HepG2 (cell line): ENCODE measurements around the gene DPP6. TPM values are rescaled to one million over a fixed set of nuclear protein-coding genes. Genes with fewer than 3 reads are reported as not detected.

Source experiments
- ATAC-seq: fragments of 200-7000 bp; cut with Tn5 transposase; 3 replicates; pipeline ENCODE4 v1.9.1; 2020; ENCODE audit warnings: mild to moderate bottlenecking, moderate library complexity
- BruUV-seq: library from RNA; stranded (reverse); fragments of 400-500 nt; replicated peaks from 2 replicates; lab custom pipeline; 2021; lab: Mats Ljungman, UMichigan
- CTCF ChIA-PET: fragments of 300-600 bp; formaldehyde crosslinking; extraction: SDS; loops from one replicate; lab custom pipeline; 2021; ENCODE audit warnings: low total read pairs, inconsistent platforms, low intra/inter-chr PET ratio; lab: Yijun Ruan, JAX
- POLR2A ChIA-PET: fragments of 350-600 bp; sonication (Branson Sonifier 250); formaldehyde crosslinking; loops from one replicate; lab custom pipeline; 2020; ENCODE audit warnings: antibody characterized with exemption, inconsistent platforms; lab: Yijun Ruan, JAX
- DNase-seq: peaks from one replicate; pipeline ENCODE4 v3.0.0-alpha.2; 2015; ENCODE audit warnings: low spot score
- FAIRE-seq: peaks from 3 replicates; lab custom pipeline; 2011; peaks lifted over from hg19 to GRCh38; lab: Jason Lieb, UNC
- H2AFZ ChIP-seq: one replicate; pipeline ENCODE4 v1.6.1; 2011; ENCODE audit warnings: low read length, inconsistent platforms
- H3K27ac ChIP-seq: fragments of 300-600 bp; 3 replicates; pipeline ENCODE4 v1.8.0; 2011; ENCODE audit warnings: mixed run types, mild to moderate bottlenecking, mixed read lengths, low read length, inconsistent platforms; ENCODE audit not compliant: insufficient read depth; ENCODE audit errors: extremely low read length
- H3K27me3 ChIP-seq, 2 experiments: fragments of 200-600 bp in 1 of 2; 2 replicates in 1 of 2; 3 replicates in 1 of 2; pipeline versions ENCODE4 v1.6.0 to v1.8.0; 2011; ENCODE audit warnings: low read length in 2 of 2, mild to moderate bottlenecking in 2 of 2, moderate library complexity in 2 of 2, inconsistent platforms in 1 of 2; ENCODE audit not compliant: insufficient read depth in 2 of 2, control insufficient read depth in 1 of 2
- H3K36me3 ChIP-seq, 2 experiments: fragments of 200-600 bp in 1 of 2; replicated peaks in 1 of 2; 2 replicates in 1 of 2; 3 replicates in 1 of 2; pipeline versions ENCODE4 v1.5.1 to v1.8.0; 2011; ENCODE audit warnings: low read length in 2 of 2, inconsistent platforms in 1 of 2; ENCODE audit not compliant: insufficient read depth in 2 of 2, control insufficient read depth in 1 of 2
- H3K4me1 ChIP-seq: 2 replicates; pipeline ENCODE4 v1.5.1; 2012; ENCODE audit warnings: low read length, inconsistent platforms; ENCODE audit not compliant: insufficient read depth
- H3K4me2 ChIP-seq: 2 replicates; pipeline ENCODE4 v1.6.0; 2011; ENCODE audit warnings: low read depth, low read length, inconsistent platforms
- H3K4me3 ChIP-seq, 3 experiments: fragments of 200-600 bp in 1 of 3; sonication (generic), shearing (Covaris generic) in 1 of 3; replicated peaks in 1 of 3; 2 replicates each; pipeline ENCODE4 v1.5.1; 2011 to 2016; ENCODE audit warnings: low read length in 3 of 3, inconsistent platforms in 2 of 3, low read depth in 2 of 3, mild to moderate bottlenecking in 2 of 3, control low read depth in 1 of 3, mixed read lengths in 1 of 3; ENCODE audit not compliant: insufficient read depth in 1 of 3
- H3K79me2 ChIP-seq: one replicate; pipeline ENCODE4 v1.6.1; 2011; ENCODE audit warnings: low read length, inconsistent platforms; ENCODE audit not compliant: insufficient read depth
- H3K9ac ChIP-seq: 2 replicates; pipeline ENCODE4 v1.6.0; 2011; ENCODE audit warnings: mild to moderate bottlenecking, low read depth, low read length, inconsistent platforms; ENCODE audit not compliant: insufficient read depth
- H3K9me3 ChIP-seq: 2 replicates; pipeline ENCODE4 v1.5.1; 2012; ENCODE audit warnings: mild to moderate bottlenecking, low read length
- H4K20me1 ChIP-seq: 2 replicates; pipeline ENCODE4 v1.6.0; 2011; ENCODE audit warnings: inconsistent platforms, mild to moderate bottlenecking, low read length, moderate library complexity; ENCODE audit not compliant: insufficient read depth
- ETS1 ChIP-seq: sonication (generic); formaldehyde crosslinking; IDR thresholded peaks from 2 replicates; pipeline ENCODE4 v1.4.0; 2020; ENCODE audit warnings: missing genetic modification reagents
- FOXP4 ChIP-seq: sonication (generic); formaldehyde crosslinking; IDR thresholded peaks from 2 replicates; pipeline ENCODE4 v1.4.0; 2020; ENCODE audit warnings: missing genetic modification reagents
- GPBP1L1 ChIP-seq: sonication (generic); formaldehyde crosslinking; IDR thresholded peaks from 2 replicates; pipeline ENCODE4 v1.5.0; 2020; ENCODE audit warnings: mild to moderate bottlenecking, missing genetic modification reagents
- JUNB ChIP-seq: sonication (generic); formaldehyde crosslinking; IDR thresholded peaks from 2 replicates; pipeline ENCODE4 v1.8.0; 2022; ENCODE audit warnings: missing genetic modification reagents, mild to moderate bottlenecking, borderline replicate concordance
- PLSCR1 ChIP-seq: sonication (generic); formaldehyde crosslinking; IDR thresholded peaks from 2 replicates; pipeline ENCODE4 v1.5.0; 2020; ENCODE audit warnings: missing genetic modification reagents, mild to moderate bottlenecking, borderline replicate concordance
- SSRP1 ChIP-seq: IDR thresholded peaks from 2 replicates; pipeline ENCODE4 v1.6.1; 2016; ENCODE audit warnings: control low read depth
- ZEB1 ChIP-seq: IDR thresholded peaks from 2 replicates; pipeline ENCODE4 v1.6.1; 2012; ENCODE audit warnings: mild to moderate bottlenecking, low read depth, inconsistent platforms; ENCODE audit not compliant: insufficient replicate concordance
- ZNF232 ChIP-seq: sonication (generic); formaldehyde crosslinking; IDR thresholded peaks from 2 replicates; pipeline ENCODE4 v1.4.0; 2020; ENCODE audit warnings: missing genetic modification reagents, borderline replicate concordance
- ZNF3 ChIP-seq: IDR thresholded peaks from 2 replicates; pipeline ENCODE4 v1.7.0; 2017; ENCODE audit warnings: inconsistent platforms
- ZNF367 ChIP-seq: sonication (generic); formaldehyde crosslinking; IDR thresholded peaks from 2 replicates; pipeline ENCODE4 v1.4.0; 2020; ENCODE audit warnings: missing genetic modification reagents, borderline replicate concordance
- ZNF552 ChIP-seq: sonication (generic); formaldehyde crosslinking; IDR thresholded peaks from 2 replicates; pipeline ENCODE4 v1.9.0; 2022; ENCODE audit warnings: missing genetic modification reagents, mild to moderate bottlenecking, borderline replicate concordance
- ZNF713 ChIP-seq: sonication (generic); formaldehyde crosslinking; IDR thresholded peaks from 2 replicates; pipeline ENCODE4 v1.4.0; 2020; ENCODE audit warnings: mild to moderate bottlenecking, missing genetic modification reagents
- WGBS: methylation state at CpG from one replicate; pipeline ENCODE4 v1.1.6; 2017; ENCODE audit warnings: low lambda C conversion rate; 5-methylcytosine and 5-hydroxymethylcytosine counted together
- in situ Hi-C: cut with HindIII; loops from 2 replicates; pipeline ENCODE4 v1.10.0; 2017; ENCODE audit warnings: low pct_unique_long_range_greater_than_20kb; ENCODE audit not compliant: extremely low pct_ligation_motif_present
- intact Hi-C: fragments of 100-400 bp; cut with micrococcal nuclease; formaldehyde crosslinking; loops from one replicate; pipeline ENCODE4 v1.10.0; 2022; ENCODE audit not compliant: unreplicated experiment
- polyA plus RNA-seq, 8 experiments: library from polyadenylated mRNA; depleted of rRNA in 3 of 8; stranded (reverse) in 7 of 8; unstranded in 1 of 8; fragments of >200 nt; fragmentation: Illumina TruSeq in 4 of 8; extraction: Trizol in 4 of 8; gene quantifications; 2 replicates each; pipeline versions ENCODE4 v1.2.1 to v1.2.3, GENCODE V29; 2011 to 2016; ENCODE audit warnings: low read depth in 4 of 8, missing spikeins in 1 of 8, mixed read lengths in 1 of 8; ENCODE audit not compliant: insufficient read depth in 1 of 8
- total RNA-seq, 5 experiments: library from RNA; depleted of rRNA; stranded (reverse); fragments of >200 nt; fragmentation: Illumina TruSeq; extraction: Trizol; gene quantifications; 2 replicates each; pipeline ENCODE4 v1.2.3, GENCODE V29; 2016; ENCODE audit warnings: low read depth in 1 of 5

DPP6 gene
- total and polyA plus RNA-seq, 2 of the 13 experiments (the other 11 are each of a cell fraction or from before 2014, with no cell fraction given): not detected

GRCh38 chr7:154898973-154899855 is 847.0 kb downstream of the DPP6 start:
- Histone ChIP-seq H3K4me1 (peaks cover 12% of the 10 kb centered on the region), H3K79me2 (no peaks in the 10 kb centered on the region), H3K36me3 (no peaks in the 10 kb centered on the region), H3K4me3 (no peak overlapping the region), H3K27ac (no peak overlapping the region), H3K4me2 (no peak overlapping the region), H3K27me3 (peaks cover 0 to 52% of the 10 kb centered on the region in 2 experiments), H4K20me1 (no peaks in the 10 kb centered on the region), H2AFZ (no peak overlapping the region), H3K9ac (no peak overlapping the region), H3K9me3 (no peaks in the 10 kb centered on the region)
- intact Hi-C loops (no loop called here), in situ Hi-C loops (no loop called here)
- ATAC-seq (no peak), DNase-seq (no peak), FAIRE-seq (no peak)
- TF ChIP-seq PLSCR1 (no peak), ZNF367 (CRISPR knock-in tag) (no peak), FOXP4 (CRISPR knock-in tag) (no peak), ETS1 (CRISPR knock-in tag) (no peak), JUNB (CRISPR knock-in tag) (no peak), SSRP1 (CRISPR knock-in tag) (no peak), ZNF3 (CRISPR knock-in tag) (no peak), ZEB1 (no peak), GPBP1L1 (CRISPR knock-in tag) (no peak), ZNF713 (CRISPR knock-in tag) (no peak), ZNF552 (CRISPR knock-in tag) (no peak), ZNF232 (CRISPR knock-in tag) (no peak)
- CTCF ChIA-PET: no interaction called here
- no TSS peak for BruUV-seq
- WGBS: 58% methylated on average over 14 of the region's 24 CpGs
- POLR2A ChIA-PET: no interaction called here
